ENCODE measurements around the gene C2CD4C.

GRCh38 chr19:438416-438958 is 29.5 kb upstream of the C2CD4C start:
- TF ChIP-seq CTCF (conservative IDR thresholded peaks at IDR 0.05; ENCODE audit: low read depth, low read length): no peak
- TF ChIP-seq EZH2 (IDR thresholded peaks at IDR 0.05; ENCODE audit: low read length, unreplicated experiment): no peak
